ENCODE measurements around the gene CROCC.

- TF ChIP-seq CTCF (conservative IDR thresholded peaks at IDR 0.05; ENCODE audit: low read depth, low read length) (no peak), EZH2 (IDR thresholded peaks at IDR 0.05; ENCODE audit: borderline replicate concordance, low read depth, low read length, poor library complexity, severe bottlenecking) (no peak)
These were observed 46.6 kb downstream of the CROCC start for GRCh38 chr1:16968372-16968771.
